Neural cell (in vitro differentiated cells): ENCODE data around the gene NCKAP5. TPM values are rescaled to one million over a fixed set of nuclear protein-coding genes. Genes with fewer than 3 reads are reported as not detected.

Source experiments
- H2AFZ ChIP-seq: fragments of 200-600, 300-800 bp; sonication (generic), shearing (Covaris generic); 2 replicates; pipeline ENCODE4 v1.6.0; 2014; ENCODE audit warnings: low read depth, mild to moderate bottlenecking, antibody characterized with exemption, low read length, moderate library complexity
- H3F3A ChIP-seq: fragments of 200-600 bp; shearing (Covaris generic); 2 replicates; pipeline ENCODE4 v1.6.1; 2016; ENCODE audit warnings: mild to moderate bottlenecking, moderate library complexity, mixed read lengths, antibody characterized with exemption, low read length; ENCODE audit not compliant: insufficient read depth, poor library complexity, severe bottlenecking
- H3K27ac ChIP-seq: fragments of 200-600, 300-800 bp; sonication (generic), shearing (Covaris generic); 2 replicates; pipeline ENCODE4 v1.5.1; 2014; ENCODE audit warnings: mild to moderate bottlenecking, low read length, moderate library complexity
- H3K27me3 ChIP-seq: fragments of 300-800, 200-600 bp; sonication (generic), shearing (Covaris generic); 2 replicates; pipeline ENCODE4 v1.6.0; 2014; ENCODE audit warnings: mild to moderate bottlenecking, low read depth, low read length, moderate library complexity; ENCODE audit not compliant: insufficient read depth
- H3K36me3 ChIP-seq: fragments of 300-800, 200-600 bp; sonication (generic), shearing (Covaris generic); 2 replicates; pipeline ENCODE4 v1.5.1; 2014; ENCODE audit warnings: mild to moderate bottlenecking, antibody characterized with exemption, low read length, moderate library complexity; ENCODE audit not compliant: insufficient read depth
- H3K4me2 ChIP-seq: fragments of 300-800, 200-600 bp; sonication (generic), shearing (Covaris generic); 2 replicates; pipeline ENCODE4 v1.6.0; 2014; ENCODE audit warnings: mild to moderate bottlenecking, low read length
- H3K4me3 ChIP-seq: fragments of 300-800, 200-600 bp; sonication (generic), shearing (Covaris generic); 2 replicates; pipeline ENCODE4 v1.5.1; 2014; ENCODE audit warnings: mild to moderate bottlenecking, low read length, moderate library complexity
- H3K79me2 ChIP-seq: fragments of 200-600 bp; shearing (Covaris generic); replicated peaks from 2 replicates; pipeline ENCODE4 v1.6.0; 2014; ENCODE audit warnings: mild to moderate bottlenecking, low read length, moderate library complexity; ENCODE audit not compliant: insufficient read depth
- H3K9ac ChIP-seq: fragments of 300-800, 200-600 bp; sonication (generic), shearing (Covaris generic); 2 replicates; pipeline ENCODE4 v1.6.1; 2016; ENCODE audit warnings: mild to moderate bottlenecking, low read length, mixed read lengths
- H3K9me2 ChIP-seq: fragments of 200-600 bp; shearing (Covaris generic); 2 replicates; pipeline ENCODE4 v1.6.1; 2016; ENCODE audit warnings: mild to moderate bottlenecking, low read length, mixed read lengths; ENCODE audit not compliant: insufficient read depth
- H3K9me3 ChIP-seq: fragments of 200-600, 300-800 bp; sonication (generic), shearing (Covaris generic); 2 replicates; pipeline ENCODE4 v1.6.1; 2016; ENCODE audit warnings: mild to moderate bottlenecking, mixed run types, low read length, moderate library complexity, mixed read lengths
- H4K20me1 ChIP-seq: fragments of 200-600 bp; shearing (Covaris generic); 2 replicates; pipeline ENCODE4 v1.6.1; 2016; ENCODE audit warnings: mild to moderate bottlenecking, mixed run types; ENCODE audit not compliant: insufficient read depth
- EP300 ChIP-seq: fragments of 450-650 bp; conservative IDR thresholded peaks from 2 replicates; pipeline ENCODE4 v1.6.1; 2014; ENCODE audit warnings: antibody characterized with exemption, mild to moderate bottlenecking, moderate library complexity; ENCODE audit not compliant: poor library complexity, severe bottlenecking
- EZH2 ChIP-seq: fragments of 200-600, 300-800 bp; shearing (Covaris generic), sonication (generic); IDR thresholded peaks from 2 replicates; pipeline ENCODE4 v1.6.1; 2014; ENCODE audit warnings: antibody characterized with exemption, low read length, borderline replicate concordance, mild to moderate bottlenecking; ENCODE audit not compliant: insufficient read depth, poor library complexity, severe bottlenecking
- MXI1 ChIP-seq: fragments of 450-650 bp; conservative IDR thresholded peaks from 2 replicates; pipeline ENCODE4 v1.6.1; 2014; ENCODE audit warnings: antibody characterized with exemption, mild to moderate bottlenecking; ENCODE audit not compliant: poor library complexity, severe bottlenecking
- POLR2AphosphoS5 ChIP-seq: IDR thresholded peaks from 2 replicates; pipeline ENCODE4 v1.6.1; 2012
- RAD21 ChIP-seq: fragments of 450-650 bp; conservative IDR thresholded peaks from 2 replicates; pipeline ENCODE4 v1.6.1; 2014; ENCODE audit warnings: antibody characterized with exemption, mild to moderate bottlenecking, moderate library complexity
- SMC3 ChIP-seq: fragments of 450-650 bp; conservative IDR thresholded peaks from 2 replicates; pipeline ENCODE4 v1.6.1; 2014; ENCODE audit warnings: antibody characterized with exemption, mild to moderate bottlenecking, moderate library complexity; ENCODE audit not compliant: poor library complexity
- TAF1 ChIP-seq: IDR thresholded peaks from 2 replicates; pipeline ENCODE4 v1.6.1; 2012; ENCODE audit warnings: low read depth
- polyA plus RNA-seq: library from polyadenylated mRNA; depleted of rRNA; stranded (reverse); fragments of >200 nt; gene quantifications from 2 replicates; pipeline ENCODE4 v1.2.3, GENCODE V29; 2014
- TF ChIP-seq, protein P1 (sequence below): fragments of 450-650 bp; IDR thresholded peaks from 2 replicates; pipeline ENCODE4 v1.5.1; 2014; ENCODE audit warnings: antibody characterized with exemption, mild to moderate bottlenecking, moderate library complexity; ENCODE audit not compliant: poor library complexity, severe bottlenecking
- TF ChIP-seq, protein P2 (sequence below): IDR thresholded peaks from 2 replicates; pipeline ENCODE4 v1.6.1; 2012; ENCODE audit warnings: borderline replicate concordance

NCKAP5 gene
- polyA plus RNA-seq, 1 donor from 2014 or later: 2.4 TPM

GRCh38 chr2:133530645-133531044 is 37.6 kb downstream of the NCKAP5 start:
- no peaks in the 10 kb centered on the region for H3K9me2 ChIP-seq
- H3F3A ChIP-seq: no peaks in the 10 kb centered on the region
- H3K79me2 ChIP-seq: no peaks in the 10 kb centered on the region
- TF ChIP-seq EZH2 (no peak), TAF1 (no peak), EP300 (no peak), MXI1 (no peak), POLR2AphosphoS5 (no peak), RAD21 (no peak), SMC3 (no peak)
- TF ChIP-seq, protein P1, sequence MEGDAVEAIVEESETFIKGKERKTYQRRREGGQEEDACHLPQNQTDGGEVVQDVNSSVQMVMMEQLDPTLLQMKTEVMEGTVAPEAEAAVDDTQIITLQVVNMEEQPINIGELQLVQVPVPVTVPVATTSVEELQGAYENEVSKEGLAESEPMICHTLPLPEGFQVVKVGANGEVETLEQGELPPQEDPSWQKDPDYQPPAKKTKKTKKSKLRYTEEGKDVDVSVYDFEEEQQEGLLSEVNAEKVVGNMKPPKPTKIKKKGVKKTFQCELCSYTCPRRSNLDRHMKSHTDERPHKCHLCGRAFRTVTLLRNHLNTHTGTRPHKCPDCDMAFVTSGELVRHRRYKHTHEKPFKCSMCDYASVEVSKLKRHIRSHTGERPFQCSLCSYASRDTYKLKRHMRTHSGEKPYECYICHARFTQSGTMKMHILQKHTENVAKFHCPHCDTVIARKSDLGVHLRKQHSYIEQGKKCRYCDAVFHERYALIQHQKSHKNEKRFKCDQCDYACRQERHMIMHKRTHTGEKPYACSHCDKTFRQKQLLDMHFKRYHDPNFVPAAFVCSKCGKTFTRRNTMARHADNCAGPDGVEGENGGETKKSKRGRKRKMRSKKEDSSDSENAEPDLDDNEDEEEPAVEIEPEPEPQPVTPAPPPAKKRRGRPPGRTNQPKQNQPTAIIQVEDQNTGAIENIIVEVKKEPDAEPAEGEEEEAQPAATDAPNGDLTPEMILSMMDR: no peak
- TF ChIP-seq, protein P2, sequence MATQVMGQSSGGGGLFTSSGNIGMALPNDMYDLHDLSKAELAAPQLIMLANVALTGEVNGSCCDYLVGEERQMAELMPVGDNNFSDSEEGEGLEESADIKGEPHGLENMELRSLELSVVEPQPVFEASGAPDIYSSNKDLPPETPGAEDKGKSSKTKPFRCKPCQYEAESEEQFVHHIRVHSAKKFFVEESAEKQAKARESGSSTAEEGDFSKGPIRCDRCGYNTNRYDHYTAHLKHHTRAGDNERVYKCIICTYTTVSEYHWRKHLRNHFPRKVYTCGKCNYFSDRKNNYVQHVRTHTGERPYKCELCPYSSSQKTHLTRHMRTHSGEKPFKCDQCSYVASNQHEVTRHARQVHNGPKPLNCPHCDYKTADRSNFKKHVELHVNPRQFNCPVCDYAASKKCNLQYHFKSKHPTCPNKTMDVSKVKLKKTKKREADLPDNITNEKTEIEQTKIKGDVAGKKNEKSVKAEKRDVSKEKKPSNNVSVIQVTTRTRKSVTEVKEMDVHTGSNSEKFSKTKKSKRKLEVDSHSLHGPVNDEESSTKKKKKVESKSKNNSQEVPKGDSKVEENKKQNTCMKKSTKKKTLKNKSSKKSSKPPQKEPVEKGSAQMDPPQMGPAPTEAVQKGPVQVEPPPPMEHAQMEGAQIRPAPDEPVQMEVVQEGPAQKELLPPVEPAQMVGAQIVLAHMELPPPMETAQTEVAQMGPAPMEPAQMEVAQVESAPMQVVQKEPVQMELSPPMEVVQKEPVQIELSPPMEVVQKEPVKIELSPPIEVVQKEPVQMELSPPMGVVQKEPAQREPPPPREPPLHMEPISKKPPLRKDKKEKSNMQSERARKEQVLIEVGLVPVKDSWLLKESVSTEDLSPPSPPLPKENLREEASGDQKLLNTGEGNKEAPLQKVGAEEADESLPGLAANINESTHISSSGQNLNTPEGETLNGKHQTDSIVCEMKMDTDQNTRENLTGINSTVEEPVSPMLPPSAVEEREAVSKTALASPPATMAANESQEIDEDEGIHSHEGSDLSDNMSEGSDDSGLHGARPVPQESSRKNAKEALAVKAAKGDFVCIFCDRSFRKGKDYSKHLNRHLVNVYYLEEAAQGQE: no peak
- no peak overlapping the region for H3K27ac ChIP-seq
- H3K9me3 ChIP-seq: no peaks in the 10 kb centered on the region
- no peak overlapping the region for H3K4me3 ChIP-seq
- H3K4me2 ChIP-seq: no peak overlapping the region
- no peak overlapping the region for H3K9ac ChIP-seq
- no peaks in the 10 kb centered on the region for H3K36me3 ChIP-seq
- H4K20me1 ChIP-seq: no peaks in the 10 kb centered on the region
- no peak overlapping the region for H2AFZ ChIP-seq
- no peaks in the 10 kb centered on the region for H3K27me3 ChIP-seq

GRCh38 chr2:133526530-133527300 is 41.5 kb downstream of the NCKAP5 start:
- no peaks in the 10 kb centered on the region for H3K27me3 ChIP-seq
- no peaks in the 10 kb centered on the region for H3K36me3 ChIP-seq
- no peaks in the 10 kb centered on the region for H4K20me1 ChIP-seq
- no peak overlapping the region for H2AFZ ChIP-seq
- no peak overlapping the region for H3K9ac ChIP-seq
- no peak overlapping the region for H3K4me3 ChIP-seq
- no peaks in the 10 kb centered on the region for H3K9me3 ChIP-seq
- TF ChIP-seq, protein P2: no peak
- TF ChIP-seq TAF1 (no peak), POLR2AphosphoS5 (no peak), EP300 (no peak), RAD21 (no peak), SMC3 (no peak), MXI1 (no peak), EZH2 (no peak)
- TF ChIP-seq, protein P1: no peak
- H3K4me2 ChIP-seq: no peak overlapping the region
- H3K27ac ChIP-seq: no peak overlapping the region
- H3K79me2 ChIP-seq: no peaks in the 10 kb centered on the region
- no peaks in the 10 kb centered on the region for H3F3A ChIP-seq
- no peaks in the 10 kb centered on the region for H3K9me2 ChIP-seq
